ENCODE results near the gene DNPH1.

DNA sequence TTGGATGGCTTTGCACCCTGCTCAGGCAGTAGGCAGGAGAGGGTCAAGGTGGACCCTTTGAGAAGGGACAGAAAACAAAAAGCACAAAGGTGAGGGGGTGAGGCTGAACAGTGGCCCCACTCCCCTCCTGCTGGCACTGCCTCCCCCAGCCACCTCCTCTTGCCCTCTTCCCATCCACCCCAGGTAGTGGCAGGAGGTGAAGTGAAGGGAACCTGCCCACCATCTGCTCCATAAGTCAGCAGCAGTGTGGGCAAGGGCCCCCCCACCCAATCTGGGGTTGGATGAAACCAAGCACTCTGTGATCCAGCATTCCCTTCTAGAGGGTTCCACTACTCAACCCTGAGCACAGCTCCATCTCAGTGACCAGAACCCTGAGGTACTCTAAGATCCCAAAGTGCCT is 42.7 kb upstream of the DNPH1 start:
- TF ChIP-seq, protein P1, sequence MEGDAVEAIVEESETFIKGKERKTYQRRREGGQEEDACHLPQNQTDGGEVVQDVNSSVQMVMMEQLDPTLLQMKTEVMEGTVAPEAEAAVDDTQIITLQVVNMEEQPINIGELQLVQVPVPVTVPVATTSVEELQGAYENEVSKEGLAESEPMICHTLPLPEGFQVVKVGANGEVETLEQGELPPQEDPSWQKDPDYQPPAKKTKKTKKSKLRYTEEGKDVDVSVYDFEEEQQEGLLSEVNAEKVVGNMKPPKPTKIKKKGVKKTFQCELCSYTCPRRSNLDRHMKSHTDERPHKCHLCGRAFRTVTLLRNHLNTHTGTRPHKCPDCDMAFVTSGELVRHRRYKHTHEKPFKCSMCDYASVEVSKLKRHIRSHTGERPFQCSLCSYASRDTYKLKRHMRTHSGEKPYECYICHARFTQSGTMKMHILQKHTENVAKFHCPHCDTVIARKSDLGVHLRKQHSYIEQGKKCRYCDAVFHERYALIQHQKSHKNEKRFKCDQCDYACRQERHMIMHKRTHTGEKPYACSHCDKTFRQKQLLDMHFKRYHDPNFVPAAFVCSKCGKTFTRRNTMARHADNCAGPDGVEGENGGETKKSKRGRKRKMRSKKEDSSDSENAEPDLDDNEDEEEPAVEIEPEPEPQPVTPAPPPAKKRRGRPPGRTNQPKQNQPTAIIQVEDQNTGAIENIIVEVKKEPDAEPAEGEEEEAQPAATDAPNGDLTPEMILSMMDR (IDR thresholded peaks at IDR 0.05), result no peak
- TF ChIP-seq EP300 (IDR thresholded peaks at IDR 0.05), result no peak
